Effector memory CD4-positive, alpha-beta T cell (primary cell): Measurements from ENCODE around the gene BCAS1.

Experiments used
- DNase-seq, 3 donors: peaks; one replicate each; pipeline ENCODE4 v3.0.0-alpha.2; 2020
- H3K27ac ChIP-seq: 2 replicates; pipeline ENCODE4 v1.7.0; 2013; ENCODE audit warnings: mild to moderate bottlenecking, low read length, moderate library complexity; ENCODE audit not compliant: insufficient read depth, poor library complexity, severe bottlenecking
- H3K27me3 ChIP-seq: replicated peaks from 2 replicates; pipeline ENCODE4 v1.7.0; 2013; ENCODE audit warnings: mild to moderate bottlenecking, low read length; ENCODE audit not compliant: insufficient read depth, control insufficient read depth, poor library complexity, severe bottlenecking
- H3K36me3 ChIP-seq: 2 replicates; pipeline ENCODE4 v1.7.0; 2013; ENCODE audit warnings: mild to moderate bottlenecking, low read length, moderate library complexity; ENCODE audit not compliant: control insufficient read depth, insufficient read depth
- H3K4me1 ChIP-seq: 2 replicates; pipeline ENCODE4 v1.7.0; 2013; ENCODE audit warnings: low read length, mild to moderate bottlenecking; ENCODE audit not compliant: control insufficient read depth, insufficient read depth, poor library complexity, severe bottlenecking
- H3K4me3 ChIP-seq: 2 replicates; pipeline ENCODE4 v1.7.0; 2013; ENCODE audit warnings: low read length, low read depth, mild to moderate bottlenecking; ENCODE audit not compliant: insufficient read depth, poor library complexity, severe bottlenecking
- H3K9me3 ChIP-seq: 2 replicates; pipeline ENCODE4 v1.7.0; 2013; ENCODE audit warnings: mild to moderate bottlenecking, low read length, moderate library complexity; ENCODE audit not compliant: control insufficient read depth

The BCAS1 gene

GRCh38 chr20:53905019-53905819 is 165.2 kb downstream of the BCAS1 start:
- no peaks in the 10 kb centered on the region for H3K36me3 ChIP-seq
- no peak overlapping the region for H3K27ac ChIP-seq
- H3K9me3 ChIP-seq: no peaks in the 10 kb centered on the region
- no peaks in the 10 kb centered on the region for H3K27me3 ChIP-seq
- DNase-seq: no peak
- no peaks in the 10 kb centered on the region for H3K4me1 ChIP-seq
- no peak overlapping the region for H3K4me3 ChIP-seq

- no peaks in the 10 kb centered on the region for H3K36me3 ChIP-seq
- no peaks in the 10 kb centered on the region for H3K27me3 ChIP-seq
- no peaks in the 10 kb centered on the region for H3K9me3 ChIP-seq
- no peak overlapping the region for H3K27ac ChIP-seq
- no peak overlapping the region for H3K4me3 ChIP-seq
- H3K4me1 ChIP-seq: peaks cover 7% of the 10 kb centered on the region
- no peak for DNase-seq
Measured at GRCh38 chr20:53904261-53904660, 166.1 kb downstream of the BCAS1 start.

- no peak overlapping the region for H3K4me3 ChIP-seq
- no peaks in the 10 kb centered on the region for H3K27me3 ChIP-seq
- no peak overlapping the region for H3K27ac ChIP-seq
- peaks cover 9% of the 10 kb centered on the region for H3K4me1 ChIP-seq
- no peaks in the 10 kb centered on the region for H3K9me3 ChIP-seq
- no peaks in the 10 kb centered on the region for H3K36me3 ChIP-seq
- no peak for DNase-seq
Measured at GRCh38 chr20:53903652-53903987, 166.8 kb downstream of the BCAS1 start.

GRCh38 chr20:53902968-53903651 is 167.3 kb downstream of the BCAS1 start:
- Histone ChIP-seq H3K27ac (no peak overlapping the region), H3K36me3 (no peaks in the 10 kb centered on the region), H3K9me3 (no peaks in the 10 kb centered on the region), H3K27me3 (no peaks in the 10 kb centered on the region), H3K4me3 (no peak overlapping the region), H3K4me1 (peaks cover 9% of the 10 kb centered on the region)
- DNase-seq: no peak

GRCh38 chr20:53901497-53902096 is 168.8 kb downstream of the BCAS1 start:
- Histone ChIP-seq H3K9me3 (no peaks in the 10 kb centered on the region), H3K4me3 (no peak overlapping the region), H3K4me1 (peaks cover 9% of the 10 kb centered on the region), H3K27me3 (no peaks in the 10 kb centered on the region), H3K36me3 (no peaks in the 10 kb centered on the region), H3K27ac (no peak overlapping the region)
- DNase-seq: no peak

GRCh38 chr20:53901064-53901463 is 169.3 kb downstream of the BCAS1 start:
- Histone ChIP-seq H3K9me3 (no peaks in the 10 kb centered on the region), H3K27me3 (no peaks in the 10 kb centered on the region), H3K27ac (no peak overlapping the region), H3K4me1 (peaks cover 9% of the 10 kb centered on the region), H3K36me3 (no peaks in the 10 kb centered on the region), H3K4me3 (no peak overlapping the region)
- no peak for DNase-seq

- no peak overlapping the region for H3K27ac ChIP-seq
- no peaks in the 10 kb centered on the region for H3K27me3 ChIP-seq
- H3K4me1 ChIP-seq: peaks cover 9% of the 10 kb centered on the region
- no peaks in the 10 kb centered on the region for H3K36me3 ChIP-seq
- no peak for DNase-seq
- no peaks in the 10 kb centered on the region for H3K9me3 ChIP-seq
- no peak overlapping the region for H3K4me3 ChIP-seq
Measured at GRCh38 chr20:53900380-53900999, 169.9 kb downstream of the BCAS1 start.

GRCh38 chr20:53899351-53900167 is 170.8 kb downstream of the BCAS1 start:
- H3K27ac ChIP-seq: no peak overlapping the region
- peaks cover 9% of the 10 kb centered on the region for H3K4me1 ChIP-seq
- peak; percentile 21 to 51 (median 33) for DNase-seq

GRCh38 chr20:53898556-53898931 is 171.8 kb downstream of the BCAS1 start:
- DNase-seq: no peak
- Histone ChIP-seq H3K4me3 (no peak overlapping the region), H3K27me3 (no peaks in the 10 kb centered on the region), H3K4me1 (peaks cover 11% of the 10 kb centered on the region), H3K27ac (no peak overlapping the region), H3K36me3 (no peaks in the 10 kb centered on the region), H3K9me3 (no peaks in the 10 kb centered on the region)

More at GRCh38 chr20:53899351-53900167, 170.8 kb downstream of the BCAS1 start:
- Histone ChIP-seq H3K27me3 (no peaks in the 10 kb centered on the region), H3K36me3 (no peaks in the 10 kb centered on the region), H3K9me3 (no peaks in the 10 kb centered on the region), H3K4me3 (no peak overlapping the region)
